Measurements from ENCODE around the gene TEX26.

DNA sequence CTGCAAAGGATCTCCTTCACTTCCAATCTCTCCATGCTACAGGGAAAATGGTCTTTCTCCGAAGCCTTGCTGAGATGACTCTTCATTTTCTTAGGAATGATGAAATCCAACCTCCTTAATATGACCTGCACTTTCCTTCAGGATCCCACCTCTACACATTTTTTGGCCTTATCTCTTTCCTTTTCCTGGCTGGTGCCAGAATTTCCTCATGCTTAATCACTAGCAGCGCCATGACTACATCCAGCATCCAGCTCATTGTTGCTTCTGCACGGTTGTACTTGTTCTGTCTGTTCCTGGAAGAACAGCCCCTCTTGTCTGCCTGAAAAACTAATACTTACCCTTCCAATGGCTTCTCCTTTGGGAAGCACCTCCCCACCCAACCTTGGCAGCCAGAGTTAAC lies 68.4 kb downstream of the TEX26 start:
- TF ChIP-seq, protein P1, sequence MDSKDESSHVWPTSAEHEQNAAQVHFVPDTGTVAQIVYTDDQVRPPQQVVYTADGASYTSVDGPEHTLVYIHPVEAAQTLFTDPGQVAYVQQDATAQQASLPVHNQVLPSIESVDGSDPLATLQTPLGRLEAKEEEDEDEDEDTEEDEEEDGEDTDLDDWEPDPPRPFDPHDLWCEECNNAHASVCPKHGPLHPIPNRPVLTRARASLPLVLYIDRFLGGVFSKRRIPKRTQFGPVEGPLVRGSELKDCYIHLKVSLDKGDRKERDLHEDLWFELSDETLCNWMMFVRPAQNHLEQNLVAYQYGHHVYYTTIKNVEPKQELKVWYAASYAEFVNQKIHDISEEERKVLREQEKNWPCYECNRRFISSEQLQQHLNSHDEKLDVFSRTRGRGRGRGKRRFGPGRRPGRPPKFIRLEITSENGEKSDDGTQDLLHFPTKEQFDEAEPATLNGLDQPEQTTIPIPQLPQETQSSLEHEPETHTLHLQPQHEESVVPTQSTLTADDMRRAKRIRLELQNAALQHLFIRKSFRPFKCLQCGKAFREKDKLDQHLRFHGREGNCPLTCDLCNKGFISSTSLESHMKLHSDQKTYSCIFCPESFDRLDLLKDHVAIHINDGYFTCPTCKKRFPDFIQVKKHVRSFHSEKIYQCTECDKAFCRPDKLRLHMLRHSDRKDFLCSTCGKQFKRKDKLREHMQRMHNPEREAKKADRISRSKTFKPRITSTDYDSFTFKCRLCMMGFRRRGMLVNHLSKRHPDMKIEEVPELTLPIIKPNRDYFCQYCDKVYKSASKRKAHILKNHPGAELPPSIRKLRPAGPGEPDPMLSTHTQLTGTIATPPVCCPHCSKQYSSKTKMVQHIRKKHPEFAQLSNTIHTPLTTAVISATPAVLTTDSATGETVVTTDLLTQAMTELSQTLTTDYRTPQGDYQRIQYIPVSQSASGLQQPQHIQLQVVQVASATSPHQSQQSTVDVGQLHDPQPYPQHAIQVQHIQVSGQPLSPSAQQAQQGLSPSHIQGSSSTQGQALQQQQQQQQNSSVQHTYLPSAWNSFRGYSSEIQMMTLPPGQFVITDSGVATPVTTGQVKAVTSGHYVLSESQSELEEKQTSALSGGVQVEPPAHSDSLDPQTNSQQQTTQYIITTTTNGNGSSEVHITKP (tag by site-specific recombination; IDR thresholded peaks at IDR 0.05), result no peak
- no peak for TF ChIP-seq ZBTB8A (tag by site-specific recombination; IDR thresholded peaks at IDR 0.05)
- TF ChIP-seq, protein P2, sequence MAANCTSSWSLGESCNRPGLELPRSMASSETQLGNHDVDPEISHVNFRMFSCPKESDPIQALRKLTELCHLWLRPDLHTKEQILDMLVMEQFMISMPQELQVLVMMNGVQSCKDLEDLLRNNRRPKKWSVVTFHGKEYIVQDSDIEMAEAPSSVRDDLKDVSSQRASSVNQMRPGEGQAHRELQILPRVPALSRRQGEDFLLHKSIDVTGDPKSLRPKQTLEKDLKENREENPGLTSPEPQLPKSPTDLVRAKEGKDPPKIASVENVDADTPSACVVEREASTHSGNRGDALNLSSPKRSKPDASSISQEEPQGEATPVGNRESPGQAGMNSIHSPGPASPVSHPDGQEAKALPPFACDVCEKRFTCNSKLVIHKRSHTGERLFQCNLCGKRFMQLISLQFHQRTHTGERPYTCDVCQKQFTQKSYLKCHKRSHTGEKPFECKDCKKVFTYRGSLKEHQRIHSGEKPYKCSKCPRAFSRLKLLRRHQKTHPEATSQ (tag by site-specific recombination; IDR thresholded peaks at IDR 0.05), result no peak
- TF ChIP-seq ZNF629 (tag by site-specific recombination; IDR thresholded peaks at IDR 0.05), result no peak
- TF ChIP-seq ZNF658 (tag by site-specific recombination; IDR thresholded peaks at IDR 0.05), result no peak
- TF ChIP-seq ZNF138 (tag by site-specific recombination; IDR thresholded peaks at IDR 0.05; ENCODE audit: borderline replicate concordance), result no peak
- TF ChIP-seq ZNF174 (tag by site-specific recombination; IDR thresholded peaks at IDR 0.05), result no peak
- TF ChIP-seq, protein P3, sequence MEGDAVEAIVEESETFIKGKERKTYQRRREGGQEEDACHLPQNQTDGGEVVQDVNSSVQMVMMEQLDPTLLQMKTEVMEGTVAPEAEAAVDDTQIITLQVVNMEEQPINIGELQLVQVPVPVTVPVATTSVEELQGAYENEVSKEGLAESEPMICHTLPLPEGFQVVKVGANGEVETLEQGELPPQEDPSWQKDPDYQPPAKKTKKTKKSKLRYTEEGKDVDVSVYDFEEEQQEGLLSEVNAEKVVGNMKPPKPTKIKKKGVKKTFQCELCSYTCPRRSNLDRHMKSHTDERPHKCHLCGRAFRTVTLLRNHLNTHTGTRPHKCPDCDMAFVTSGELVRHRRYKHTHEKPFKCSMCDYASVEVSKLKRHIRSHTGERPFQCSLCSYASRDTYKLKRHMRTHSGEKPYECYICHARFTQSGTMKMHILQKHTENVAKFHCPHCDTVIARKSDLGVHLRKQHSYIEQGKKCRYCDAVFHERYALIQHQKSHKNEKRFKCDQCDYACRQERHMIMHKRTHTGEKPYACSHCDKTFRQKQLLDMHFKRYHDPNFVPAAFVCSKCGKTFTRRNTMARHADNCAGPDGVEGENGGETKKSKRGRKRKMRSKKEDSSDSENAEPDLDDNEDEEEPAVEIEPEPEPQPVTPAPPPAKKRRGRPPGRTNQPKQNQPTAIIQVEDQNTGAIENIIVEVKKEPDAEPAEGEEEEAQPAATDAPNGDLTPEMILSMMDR (tag by site-specific recombination; IDR thresholded peaks at IDR 0.05), result no peak
- TF ChIP-seq, protein P4, sequence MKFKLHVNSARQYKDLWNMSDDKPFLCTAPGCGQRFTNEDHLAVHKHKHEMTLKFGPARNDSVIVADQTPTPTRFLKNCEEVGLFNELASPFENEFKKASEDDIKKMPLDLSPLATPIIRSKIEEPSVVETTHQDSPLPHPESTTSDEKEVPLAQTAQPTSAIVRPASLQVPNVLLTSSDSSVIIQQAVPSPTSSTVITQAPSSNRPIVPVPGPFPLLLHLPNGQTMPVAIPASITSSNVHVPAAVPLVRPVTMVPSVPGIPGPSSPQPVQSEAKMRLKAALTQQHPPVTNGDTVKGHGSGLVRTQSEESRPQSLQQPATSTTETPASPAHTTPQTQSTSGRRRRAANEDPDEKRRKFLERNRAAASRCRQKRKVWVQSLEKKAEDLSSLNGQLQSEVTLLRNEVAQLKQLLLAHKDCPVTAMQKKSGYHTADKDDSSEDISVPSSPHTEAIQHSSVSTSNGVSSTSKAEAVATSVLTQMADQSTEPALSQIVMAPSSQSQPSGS (tag by site-specific recombination; IDR thresholded peaks at IDR 0.05; ENCODE audit: low read depth), result no peak
- no peak for TF ChIP-seq ZNF350 (tag by site-specific recombination; IDR thresholded peaks at IDR 0.05)
- no peak for TF ChIP-seq ZBTB7A (tag by site-specific recombination; IDR thresholded peaks at IDR 0.05; ENCODE audit: low read depth)
- TF ChIP-seq HOXA7 (CRISPR knock-in tag; IDR thresholded peaks at IDR 0.05; ENCODE audit: borderline replicate concordance), result no peak
- TF ChIP-seq ZNF510 (tag by site-specific recombination; IDR thresholded peaks at IDR 0.05; ENCODE audit: insufficient replicate concordance), result no peak
- no peak for TF ChIP-seq ZNF785 (tag by site-specific recombination; IDR thresholded peaks at IDR 0.05)
